Measurements from ENCODE around the gene TMUB2. TPM values are rescaled to one million over a fixed set of nuclear protein-coding genes. Genes with fewer than 3 reads are reported as not detected.

Gene TMUB2
- total and polyA plus RNA-seq, 2 of the 13 experiments (the other 11 are each of a cell fraction or from before 2014, with no cell fraction given) = 26.9 to 50.8 TPM

GRCh38 chr17:44199553-44200477 lies 13.0 kb downstream of the TMUB2 start, which contains the start of gene ATXN7L3 (continued):
- TF ChIP-seq LRRFIP1 (CRISPR knock-in tag; conservative IDR thresholded peaks at IDR 0.05) (no peak), AGO1 (IDR thresholded peaks at IDR 0.05; ENCODE audit: low read depth, low read length, poor library complexity, severe bottlenecking) (no peak)

- TSS peak; percentile 89 for BruUV-seq (replicated peaks)
- in situ Hi-C loops (cut with HindIII; ENCODE audit: extremely low pct_ligation_motif_present, low pct_unique_long_range_greater_than_20kb) (no loop called here), intact Hi-C loops (cut with micrococcal nuclease; ENCODE audit: unreplicated experiment) (loop anchor here (5.0 kb wide), 1 partner anchor 127 kb away; no protein-coding TSS in a partner anchor)
- CTCF ChIA-PET (ENCODE audit: low intra/inter-chr PET ratio, low total read pairs) = no interaction called here
- 0 out of 2 replicates have a peak, but pooled peaks cover 7% of the 10 kb centered on the region for H4K20me1 ChIP-seq (ENCODE audit: insufficient read depth, low read length)
- POLR2A ChIA-PET = interaction anchor here (0.6 to 4.1 kb wide), 16 partner anchors 9 to 1908 kb away, joined by 3 to 71 read pairs (median 5); partner anchors contain the start of genes HDAC5, TMUB2 and UBTF
- H3K36me3 ChIP-seq (replicated peaks in 1 of 2; ENCODE audit: control insufficient read depth in 1 of 2, insufficient read depth in 2 of 2, low read length in 2 of 2) = peaks cover 3 to 17% of the 10 kb centered on the region in 2 experiments
- ATAC-seq = peak; percentile 69
- H3K9me3 ChIP-seq (ENCODE audit: low read length) = no peaks in the 10 kb centered on the region
- H3K4me1 ChIP-seq (ENCODE audit: insufficient read depth, low read length) = peaks cover 39% of the 10 kb centered on the region
- H3K27ac ChIP-seq (ENCODE audit: extremely low read length, insufficient read depth, low read length) = peak overlapping the region; percentile 95
- H3K79me2 ChIP-seq (ENCODE audit: insufficient read depth, low read length) = peaks cover 19% of the 10 kb centered on the region
- peak overlapping the region; percentile 89 for H3K9ac ChIP-seq (ENCODE audit: insufficient read depth, low read depth, low read length)
- FAIRE-seq = peak; percentile 4
- peak overlapping the region; percentile 89 to 94 (median 91) for H3K4me3 ChIP-seq (replicated peaks in 1 of 3; ENCODE audit: insufficient read depth in 1 of 3, low read depth in 2 of 3, low read length in 3 of 3)
- no peak overlapping the region for H2AFZ ChIP-seq (ENCODE audit: low read length)
- WGBS (ENCODE audit: low lambda C conversion rate) = 5% methylated on average over 16 of the region's 36 CpGs
- H3K27me3 ChIP-seq (ENCODE audit: control insufficient read depth in 1 of 2, insufficient read depth in 2 of 2, low read length in 2 of 2) = no peaks in the 10 kb centered on the region; a peak in 1 of 5 replicates
- peak; percentile 38 for DNase-seq (ENCODE audit: low spot score)
- H3K4me2 ChIP-seq (ENCODE audit: low read depth, low read length) = peak overlapping the region; percentile 97
- TF ChIP-seq GATAD1 (CRISPR knock-in tag; IDR thresholded peaks at IDR 0.05) = peak; percentile 13
- TF ChIP-seq ZSCAN29 (CRISPR knock-in tag; conservative IDR thresholded peaks at IDR 0.05) = no peak
- no peak for TF ChIP-seq ZNF367 (CRISPR knock-in tag; IDR thresholded peaks at IDR 0.05; ENCODE audit: borderline replicate concordance)
- TF ChIP-seq ZBTB42 (CRISPR knock-in tag; IDR thresholded peaks at IDR 0.05) = no peak; the same call in none of the 2 replicates
- TF ChIP-seq ARID2 (CRISPR knock-in tag; IDR thresholded peaks at IDR 0.05; ENCODE audit: borderline replicate concordance) = 0 out of 2 replicates have a peak, but pooled peaks have one; percentile 33
- 0 out of 2 replicates have a peak, but pooled peaks have one; percentile 8 for TF ChIP-seq TGIF2 (CRISPR knock-in tag; IDR thresholded peaks at IDR 0.05)
- TF ChIP-seq ZEB1 (IDR thresholded peaks at IDR 0.05; ENCODE audit: insufficient replicate concordance, low read depth) = no peak
- TF ChIP-seq SIN3A (IDR thresholded peaks at IDR 0.05; ENCODE audit: borderline replicate concordance, low read depth, low read length) = peak; percentile 24; the same call in 1 of the 2 replicates
- no peak for TF ChIP-seq NFE2L1 (CRISPR knock-in tag; IDR thresholded peaks at IDR 0.05; ENCODE audit: borderline replicate concordance)
- TF ChIP-seq MED13 (CRISPR knock-in tag; IDR thresholded peaks at IDR 0.05) = no peak
- peak; percentile 60; the same call in 1 of the 2 replicates for TF ChIP-seq MXD1 (CRISPR knock-in tag; IDR thresholded peaks at IDR 0.05)
- peak; percentile 70; the same call in 1 of the 2 replicates for TF ChIP-seq ZNF724P (CRISPR knock-in tag; IDR thresholded peaks at IDR 0.05; ENCODE audit: borderline replicate concordance)
- TF ChIP-seq ZBTB34 (CRISPR knock-in tag; IDR thresholded peaks at IDR 0.05) = no peak
Measured at GRCh38 chr17:44200478-44201155, 13.8 kb downstream of the TMUB2 start.

Measured in HepG2 (cell line).